ENCODE results near the gene ABT1. TPM values are rescaled to one million over a fixed set of nuclear protein-coding genes. Genes with fewer than 3 reads are reported as not detected.

The ABT1 gene
- polyA plus RNA-seq, 4 donors, result 13.2 to 16.2 (median 15.0) TPM

GRCh38 chr6:26571592-26572296 lies 25.0 kb upstream of the ABT1 start:
- DNase-seq (ENCODE audit: low read depth in 4 of 4, low spot score in 3 of 4), result no peak

GRCh38 chr6:26575494-26575939 lies 21.2 kb upstream of the ABT1 start:
- DNase-seq (ENCODE audit: low read depth in 4 of 4, low spot score in 3 of 4), result no peak

- no peak for DNase-seq (ENCODE audit: low read depth in 4 of 4, low spot score in 3 of 4)
These were observed 20.3 kb upstream of the ABT1 start for GRCh38 chr6:26576407-26576843.

- DNase-seq (ENCODE audit: low read depth in 4 of 4, low spot score in 3 of 4), result no peak
These were observed 19.6 kb upstream of the ABT1 start for GRCh38 chr6:26576929-26577719.

GRCh38 chr6:26577720-26578072 lies 19.1 kb upstream of the ABT1 start:
- DNase-seq (ENCODE audit: low read depth in 4 of 4, low spot score in 3 of 4), result no peak

GRCh38 chr6:26578279-26578678 lies 18.5 kb upstream of the ABT1 start:
- DNase-seq (ENCODE audit: low read depth in 4 of 4, low spot score in 3 of 4), result no peak

GRCh38 chr6:26578741-26579140 lies 18.0 kb upstream of the ABT1 start:
- DNase-seq (ENCODE audit: low read depth in 4 of 4, low spot score in 3 of 4), result no peak

GRCh38 chr6:26581164-26581915 lies 15.4 kb upstream of the ABT1 start:
- no peak for DNase-seq (ENCODE audit: low read depth in 4 of 4, low spot score in 3 of 4)

- no peak for DNase-seq (ENCODE audit: low read depth in 4 of 4, low spot score in 3 of 4)
These were observed 7.8 kb upstream of the ABT1 start for GRCh38 chr6:26588965-26589364.

GRCh38 chr6:26592649-26593048 lies 4.1 kb upstream of the ABT1 start:
- DNase-seq (ENCODE audit: low read depth in 4 of 4, low spot score in 3 of 4), result no peak

GRCh38 chr6:26593278-26594130 lies 3.2 kb upstream of the ABT1 start:
- no peak for DNase-seq (ENCODE audit: low read depth in 4 of 4, low spot score in 3 of 4)

GRCh38 chr6:26594131-26594498 lies 2.6 kb upstream of the ABT1 start:
- no peak for DNase-seq (ENCODE audit: low read depth in 4 of 4, low spot score in 3 of 4)

- no peak for DNase-seq (ENCODE audit: low read depth in 4 of 4, low spot score in 3 of 4)
These were observed 1.8 kb upstream of the ABT1 start for GRCh38 chr6:26594730-26595632.

- DNase-seq (ENCODE audit: low read depth in 4 of 4, low spot score in 3 of 4), result peak; percentile 77 to 82 (median 80)
These were observed 984 bp upstream of the ABT1 start for GRCh38 chr6:26595669-26596269.

- no peak for DNase-seq (ENCODE audit: low read depth in 4 of 4, low spot score in 3 of 4)
These were observed 625 bp downstream of the ABT1 start for GRCh38 chr6:26597389-26597766.

GRCh38 chr6:26597821-26598220 lies 1.1 kb downstream of the ABT1 start:
- DNase-seq (ENCODE audit: low read depth in 4 of 4, low spot score in 3 of 4), result no peak

- DNase-seq (ENCODE audit: low read depth in 4 of 4, low spot score in 3 of 4), result no peak
These were observed 1.5 kb downstream of the ABT1 start for GRCh38 chr6:26598267-26598666.

- DNase-seq (ENCODE audit: low read depth in 4 of 4, low spot score in 3 of 4), result no peak
These were observed 2.4 kb downstream of the ABT1 start for GRCh38 chr6:26599134-26599533.

GRCh38 chr6:26599591-26599990 lies 2.8 kb downstream of the ABT1 start:
- no peak for DNase-seq (ENCODE audit: low read depth in 4 of 4, low spot score in 3 of 4)
